K562 (cell line): ENCODE measurements around the gene IL1RN.

Experiments used
- ATF3 ChIP-seq, 2 experiments: fragments of 450-650 bp in 1 of 2; sonication (generic) in 1 of 2; formaldehyde crosslinking in 1 of 2; IDR thresholded peaks in 1 of 2; conservative IDR thresholded peaks in 1 of 2; 2 replicates each; pipeline versions ENCODE4 v1.6.1 to v1.8.1; 2016 to 2023; ENCODE audit warnings: mild to moderate bottlenecking in 2 of 2, moderate library complexity in 2 of 2, inconsistent platforms in 1 of 2, missing genetic modification reagents in 1 of 2
- CTCF ChIP-seq, 3 experiments: IDR thresholded peaks in 2 of 3; conservative IDR thresholded peaks in 1 of 3; 2 replicates each; pipeline ENCODE4 v1.5.1; 2011 to 2012; ENCODE audit warnings: low read length in 3 of 3, mild to moderate bottlenecking in 3 of 3, control low read depth in 2 of 3, improper control_type of control experiment in 1 of 3, inconsistent platforms in 1 of 3, low read depth in 1 of 3, mixed read lengths in 1 of 3, moderate library complexity in 1 of 3; ENCODE audit not compliant: insufficient read depth in 2 of 3
- NKRF ChIP-seq: fragments of 450-650 bp; IDR thresholded peaks from 2 replicates; pipeline ENCODE4 v1.6.1; 2016; ENCODE audit warnings: borderline replicate concordance
- POLR2AphosphoS5 ChIP-seq: IDR thresholded peaks from 2 replicates; pipeline ENCODE4 v1.6.1; 2011; ENCODE audit warnings: mild to moderate bottlenecking, low read depth, low read length, moderate library complexity; ENCODE audit not compliant: control insufficient read depth, insufficient read depth
- POLR3A ChIP-seq: IDR thresholded peaks from 2 replicates; pipeline ENCODE4 v1.6.1; 2011; ENCODE audit warnings: borderline replicate concordance, mild to moderate bottlenecking, moderate library complexity; ENCODE audit not compliant: insufficient read length, insufficient read depth; ENCODE audit errors: extremely low read depth
- RAD51 ChIP-seq: fragments of 450-650 bp; IDR thresholded peaks from 2 replicates; pipeline ENCODE4 v1.7.1; 2016; ENCODE audit warnings: low read depth, mild to moderate bottlenecking, borderline replicate concordance
- ZBTB26 ChIP-seq: fragments of 450-650 bp; formaldehyde crosslinking; IDR thresholded peaks from 2 replicates; pipeline ENCODE4 v1.4.0; 2022; ENCODE audit warnings: missing genetic modification characterization

DNA sequence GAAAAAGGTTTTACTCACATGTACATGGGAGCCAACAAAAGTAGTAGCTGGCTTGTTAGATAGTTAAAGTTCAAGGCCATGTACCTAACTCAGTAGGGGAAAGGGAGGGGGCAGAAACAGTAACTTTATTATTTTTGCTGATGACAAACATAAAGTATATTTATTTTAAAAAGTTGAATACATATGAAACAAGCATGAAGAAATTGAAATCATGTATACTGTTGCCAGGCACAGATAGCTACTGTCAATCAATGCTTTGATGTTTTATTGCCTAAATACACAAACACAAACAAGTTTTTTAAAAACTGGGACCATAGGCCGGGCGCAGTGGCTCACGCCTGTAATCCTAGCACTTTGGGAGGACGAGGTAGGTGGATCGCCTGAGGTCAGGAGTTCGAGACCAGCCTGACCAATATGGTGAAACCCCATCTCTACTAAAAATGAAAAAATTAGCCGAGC lies 38.8 kb downstream of the IL1RN start:
- no peak for TF ChIP-seq RAD51
- TF ChIP-seq POLR3A, result no peak
- no peak for TF ChIP-seq ZBTB26
- TF ChIP-seq CTCF (IDR thresholded peaks at IDR 0.05 in 2 of 3, conservative IDR thresholded peaks at IDR 0.05 in 1 of 3; ENCODE audit: insufficient read depth in 2 of 3, low read depth in 1 of 3, low read length in 3 of 3), result no peak
- no peak for TF ChIP-seq ATF3 (IDR thresholded peaks at IDR 0.05)
- no peak for TF ChIP-seq ATF3 (CRISPR knock-in tag; conservative IDR thresholded peaks at IDR 0.05)
- TF ChIP-seq POLR2AphosphoS5, result no peak
- TF ChIP-seq NKRF, result no peak
